Calu3 (cell line): ENCODE results near the gene COL5A2. TPM values are rescaled to one million over a fixed set of nuclear protein-coding genes. Genes with fewer than 3 reads are reported as not detected.

ENCODE experiments used
- BruUV-seq: library from RNA; stranded (reverse); fragments of 400-500 nt; replicated peaks from 2 replicates; lab custom pipeline; 2021; lab: Mats Ljungman, UMichigan
- CTCF ChIA-PET: fragments of 300-600 bp; sonication (Branson Sonifier 250); formaldehyde crosslinking; loops from one replicate; lab custom pipeline; 2022; ENCODE audit warnings: antibody characterized with exemption; lab: Charles Lee
- DNase-seq: peaks from one replicate; pipeline ENCODE4 v3.0.0; 2022
- H3K27ac Mint-ChIP-seq: one replicate; pipeline ENCODE4 v1.8.0; 2022; ENCODE audit warnings: mixed read lengths; ENCODE audit not compliant: unreplicated experiment
- H3K27me3 Mint-ChIP-seq: one replicate; pipeline ENCODE4 v1.8.0; 2022; ENCODE audit warnings: mixed read lengths; ENCODE audit not compliant: unreplicated experiment
- H3K36me3 Mint-ChIP-seq: one replicate; pipeline ENCODE4 v1.8.0; 2022; ENCODE audit warnings: mild to moderate bottlenecking, moderate library complexity, mixed read lengths; ENCODE audit not compliant: insufficient read depth, unreplicated experiment
- H3K4me1 Mint-ChIP-seq: one replicate; pipeline ENCODE4 v1.8.0; 2022; ENCODE audit warnings: mild to moderate bottlenecking, low read depth, mixed read lengths; ENCODE audit not compliant: unreplicated experiment
- H3K4me3 Mint-ChIP-seq: one replicate; pipeline ENCODE4 v1.8.0; 2022; ENCODE audit warnings: mild to moderate bottlenecking, low read depth, moderate library complexity, mixed read lengths; ENCODE audit not compliant: unreplicated experiment
- H3K9me3 Mint-ChIP-seq: one replicate; pipeline ENCODE4 v1.8.0; 2022; ENCODE audit warnings: low read depth, mixed read lengths; ENCODE audit not compliant: unreplicated experiment
- intact Hi-C: fragments of 100-400 bp; cut with micrococcal nuclease; formaldehyde crosslinking; loops from one replicate; pipeline ENCODE4 v1.10.0; 2022; ENCODE audit not compliant: unreplicated experiment
- total RNA-seq: library from RNA; stranded (reverse); gene quantifications from 2 replicates; pipeline ENCODE4 v1.2.3, GENCODE V29; 2022
- TF ChIP-seq, protein P1 (sequence below): fragments of 200-600 bp; IDR thresholded peaks from one replicate; pipeline ENCODE4 v1.8.0; 2022; ENCODE audit warnings: antibody characterized with exemption; ENCODE audit not compliant: unreplicated experiment

Gene COL5A2
- total RNA-seq, 1 experiment from 2014 or later: 1.1 TPM

DNA sequence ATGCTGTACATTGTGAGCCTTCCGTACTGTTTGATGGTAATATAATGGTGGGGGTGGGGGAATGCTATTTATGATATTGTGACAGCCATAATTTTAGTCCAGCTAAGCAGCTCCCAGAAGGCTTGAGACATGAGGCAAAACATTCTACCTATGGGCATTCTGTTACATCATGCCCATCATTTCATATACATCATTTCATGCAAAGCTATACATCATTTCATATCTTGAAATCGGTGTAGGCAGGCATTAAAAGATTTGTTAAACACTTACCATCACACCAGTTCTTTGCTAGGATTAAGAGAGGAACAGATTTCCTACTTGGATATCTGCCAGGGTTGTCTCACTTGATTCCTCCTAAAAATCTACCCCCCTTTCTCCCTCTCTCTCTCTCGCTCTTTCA, 84.5 kb downstream of the COL5A2 start:
- H3K4me1 Mint-ChIP-seq: peaks cover 20% of the 10 kb centered on the region

DNA sequence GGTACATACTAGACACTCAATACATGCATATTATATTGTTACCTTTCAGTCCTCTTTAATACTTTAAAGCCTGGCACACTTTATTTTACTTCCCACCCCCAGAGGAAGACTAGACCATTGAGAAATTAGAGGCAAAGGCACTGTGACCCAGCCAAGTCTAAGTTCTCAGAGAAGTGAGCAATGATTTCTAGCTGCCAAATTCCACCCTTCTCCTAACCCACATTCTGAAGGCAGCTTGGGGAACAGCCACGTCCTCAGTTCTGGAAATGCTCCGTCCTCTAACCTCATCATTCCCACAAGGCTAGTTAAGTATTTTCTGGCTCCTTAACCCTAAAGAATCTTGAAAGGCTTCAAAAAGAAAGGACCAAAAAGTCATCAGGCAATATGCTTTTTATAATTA, 86.6 kb downstream of the COL5A2 start:
- intact Hi-C loops: loop anchor here (5.0 kb wide), 2 partner anchors 49 to 571 kb away; no protein-coding TSS in a partner anchor
- Mint-ChIP-seq H3K4me3 (no peak overlapping the region), H3K27ac (no peak overlapping the region), H3K27me3 (no peaks in the 10 kb centered on the region), H3K36me3 (no peaks in the 10 kb centered on the region), H3K9me3 (no peaks in the 10 kb centered on the region), H3K4me1 (peaks cover 20% of the 10 kb centered on the region)
- no TSS peak for BruUV-seq
- CTCF ChIA-PET: no interaction called here
- TF ChIP-seq, protein P1, sequence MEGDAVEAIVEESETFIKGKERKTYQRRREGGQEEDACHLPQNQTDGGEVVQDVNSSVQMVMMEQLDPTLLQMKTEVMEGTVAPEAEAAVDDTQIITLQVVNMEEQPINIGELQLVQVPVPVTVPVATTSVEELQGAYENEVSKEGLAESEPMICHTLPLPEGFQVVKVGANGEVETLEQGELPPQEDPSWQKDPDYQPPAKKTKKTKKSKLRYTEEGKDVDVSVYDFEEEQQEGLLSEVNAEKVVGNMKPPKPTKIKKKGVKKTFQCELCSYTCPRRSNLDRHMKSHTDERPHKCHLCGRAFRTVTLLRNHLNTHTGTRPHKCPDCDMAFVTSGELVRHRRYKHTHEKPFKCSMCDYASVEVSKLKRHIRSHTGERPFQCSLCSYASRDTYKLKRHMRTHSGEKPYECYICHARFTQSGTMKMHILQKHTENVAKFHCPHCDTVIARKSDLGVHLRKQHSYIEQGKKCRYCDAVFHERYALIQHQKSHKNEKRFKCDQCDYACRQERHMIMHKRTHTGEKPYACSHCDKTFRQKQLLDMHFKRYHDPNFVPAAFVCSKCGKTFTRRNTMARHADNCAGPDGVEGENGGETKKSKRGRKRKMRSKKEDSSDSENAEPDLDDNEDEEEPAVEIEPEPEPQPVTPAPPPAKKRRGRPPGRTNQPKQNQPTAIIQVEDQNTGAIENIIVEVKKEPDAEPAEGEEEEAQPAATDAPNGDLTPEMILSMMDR: no peak
- DNase-seq: no peak

More for the DNA sequence above, 84.5 kb downstream of the COL5A2 start:
- no peak for DNase-seq
- intact Hi-C loops: no loop called here
- Mint-ChIP-seq H3K36me3 (no peaks in the 10 kb centered on the region), H3K27me3 (no peaks in the 10 kb centered on the region), H3K4me3 (no peak overlapping the region), H3K9me3 (no peaks in the 10 kb centered on the region), H3K27ac (no peak overlapping the region)
- no TSS peak for BruUV-seq
- CTCF ChIA-PET: interaction anchor here (0.6 kb wide), 1 partner anchor 96 kb away, joined by 4 read pairs; no protein-coding TSS in a partner anchor
- TF ChIP-seq, protein P1: no peak

DNA sequence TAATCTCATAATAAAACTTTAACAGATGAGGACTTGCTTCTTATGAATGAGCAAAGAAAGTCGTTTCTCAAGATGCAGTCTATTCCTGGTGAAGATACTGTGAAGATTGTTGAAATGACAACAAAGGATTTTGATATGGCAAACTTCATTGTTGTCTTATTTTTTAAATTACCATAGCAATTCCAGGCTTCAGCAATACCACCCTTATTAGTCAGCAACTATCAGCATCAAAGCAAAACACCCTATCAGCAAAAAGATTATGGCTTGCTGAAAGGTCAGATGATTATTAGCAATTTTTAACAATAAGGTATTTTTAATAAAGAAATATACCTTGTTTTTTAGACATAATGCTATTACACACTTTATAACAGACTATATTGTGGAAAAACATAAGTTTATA, 88.3 kb downstream of the COL5A2 start:
- Mint-ChIP-seq H3K27ac (no peak overlapping the region), H3K9me3 (no peaks in the 10 kb centered on the region), H3K27me3 (no peaks in the 10 kb centered on the region), H3K36me3 (no peaks in the 10 kb centered on the region), H3K4me3 (no peak overlapping the region), H3K4me1 (peaks cover 9% of the 10 kb centered on the region)
- CTCF ChIA-PET: no interaction called here
- DNase-seq: no peak
- TF ChIP-seq, protein P1: no peak
- intact Hi-C loops: loop anchor here (5.0 kb wide), 2 partner anchors 51 to 569 kb away; no protein-coding TSS in a partner anchor
- BruUV-seq: no TSS peak

DNA sequence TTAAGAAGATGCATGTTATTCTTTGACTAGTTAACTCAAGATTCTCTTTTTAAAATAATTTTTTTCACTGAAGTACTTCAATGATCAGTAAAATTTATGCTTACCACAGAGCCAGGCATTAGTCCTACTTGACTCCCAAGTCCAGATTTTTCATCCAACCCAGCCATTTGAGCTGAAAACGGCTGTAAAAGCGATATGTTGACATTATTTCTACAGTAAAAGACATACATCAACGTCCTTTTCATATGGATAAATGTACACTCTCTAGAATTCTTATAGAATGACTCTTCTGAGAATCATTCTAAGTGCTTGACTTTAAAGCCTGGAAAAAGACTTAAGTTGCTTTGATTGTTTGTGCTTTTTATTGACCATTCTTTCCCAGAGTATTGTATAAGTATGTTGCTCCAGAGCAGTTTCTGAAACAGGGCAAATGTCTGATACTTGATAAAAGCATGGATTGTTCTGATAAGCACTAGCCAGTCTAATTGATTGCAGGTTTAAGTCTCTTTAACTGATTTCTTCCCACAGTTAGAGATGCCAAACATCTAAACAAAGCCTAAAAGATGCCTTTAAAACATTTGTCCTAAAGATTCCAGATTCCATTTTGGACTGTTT, 90.9 kb downstream of the COL5A2 start:
- no peaks in the 10 kb centered on the region for H3K4me1 Mint-ChIP-seq
- TF ChIP-seq, protein P1: no peak
- BruUV-seq: no TSS peak
- CTCF ChIA-PET: no interaction called here
- no peak for DNase-seq
- H3K27me3 Mint-ChIP-seq: no peaks in the 10 kb centered on the region
- H3K4me3 Mint-ChIP-seq: no peak overlapping the region
- intact Hi-C loops: no loop called here
- H3K9me3 Mint-ChIP-seq: no peaks in the 10 kb centered on the region
- H3K36me3 Mint-ChIP-seq: no peaks in the 10 kb centered on the region
- H3K27ac Mint-ChIP-seq: no peak overlapping the region
